ENCODE data around the gene IQGAP3. TPM values are rescaled to one million over a fixed set of nuclear protein-coding genes. Genes with fewer than 3 reads are reported as not detected.
"Not testable (repeated sequence)": the region's sequence is repeated elsewhere in the genome, so short reads cannot be mapped to it uniquely, and the experiment has no call there.

The IQGAP3 gene
- total and polyA plus RNA-seq, 9 donors: 5.3 to 11.8 (median 8.0) TPM

DNA sequence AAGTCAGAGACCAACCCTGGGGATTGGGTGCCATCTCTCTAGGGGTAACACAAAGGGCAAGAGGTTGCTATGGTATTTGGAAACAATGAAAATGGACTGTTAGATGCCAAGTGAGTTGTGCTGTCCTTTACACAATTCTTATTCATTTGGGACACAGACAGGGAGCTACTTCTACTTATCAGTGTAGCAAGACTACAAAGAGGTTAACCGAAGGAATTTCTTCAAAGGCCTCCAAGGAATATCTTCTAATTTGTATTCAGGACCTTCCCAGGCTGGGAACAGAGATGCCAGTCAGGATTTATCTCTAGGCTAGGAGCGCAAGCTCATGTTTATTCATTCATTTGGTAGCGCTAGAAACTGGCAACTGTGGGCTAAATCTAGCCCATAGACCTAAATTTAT, 21.8 kb upstream of the IQGAP3 start:
- no peak overlapping the region for H3K4me3 ChIP-seq (ENCODE audit: low read length)
- no peak overlapping the region for H3K27ac ChIP-seq (ENCODE audit: low read length)
- DNase-seq: no peak
- H3K27me3 ChIP-seq (ENCODE audit: control insufficient read depth, insufficient read depth, low read length): no peaks in the 10 kb centered on the region
- no peaks in the 10 kb centered on the region for H3K9me3 ChIP-seq (replicated peaks; ENCODE audit: control insufficient read depth, low read depth, low read length)
- peaks cover 64% of the 10 kb centered on the region for H3K36me3 ChIP-seq (ENCODE audit: control insufficient read depth, insufficient read depth, low read length)
- 93% methylated on average over 2 of the region's 3 CpGs for WGBS (ENCODE audit: insufficient coverage)
- H3K4me1 ChIP-seq (ENCODE audit: control insufficient read depth, insufficient read depth, low read length): peaks cover 11% of the 10 kb centered on the region

DNA sequence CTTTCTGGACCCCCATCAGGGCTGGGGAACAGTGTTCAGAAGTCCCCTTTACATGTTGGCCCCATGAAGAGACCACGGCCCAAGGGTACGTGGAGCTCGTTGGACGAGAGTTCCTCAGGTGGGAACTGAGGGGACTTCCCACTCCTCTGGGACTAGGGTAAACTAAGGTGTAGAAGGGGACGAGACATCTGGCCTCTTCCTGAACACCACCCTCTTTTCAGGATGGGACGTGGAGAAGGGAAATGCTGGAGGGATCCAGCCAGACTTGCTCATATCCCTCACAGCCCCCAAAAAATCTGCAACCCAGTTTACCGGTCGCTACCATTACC, 21.3 kb upstream of the IQGAP3 start:
- Histone ChIP-seq H3K27ac (ENCODE audit: low read length) (no peak overlapping the region), H3K4me3 (ENCODE audit: low read length) (no peak overlapping the region), H3K9me3 (replicated peaks; ENCODE audit: control insufficient read depth, low read depth, low read length) (no peaks in the 10 kb centered on the region), H3K27me3 (ENCODE audit: control insufficient read depth, insufficient read depth, low read length) (no peaks in the 10 kb centered on the region), H3K4me1 (ENCODE audit: control insufficient read depth, insufficient read depth, low read length) (peaks cover 11% of the 10 kb centered on the region), H3K36me3 (ENCODE audit: control insufficient read depth, insufficient read depth, low read length) (peaks cover 60% of the 10 kb centered on the region)
- 81% methylated on average over 4 of the region's 8 CpGs for WGBS (ENCODE audit: insufficient coverage)
- DNase-seq: no peak

DNA sequence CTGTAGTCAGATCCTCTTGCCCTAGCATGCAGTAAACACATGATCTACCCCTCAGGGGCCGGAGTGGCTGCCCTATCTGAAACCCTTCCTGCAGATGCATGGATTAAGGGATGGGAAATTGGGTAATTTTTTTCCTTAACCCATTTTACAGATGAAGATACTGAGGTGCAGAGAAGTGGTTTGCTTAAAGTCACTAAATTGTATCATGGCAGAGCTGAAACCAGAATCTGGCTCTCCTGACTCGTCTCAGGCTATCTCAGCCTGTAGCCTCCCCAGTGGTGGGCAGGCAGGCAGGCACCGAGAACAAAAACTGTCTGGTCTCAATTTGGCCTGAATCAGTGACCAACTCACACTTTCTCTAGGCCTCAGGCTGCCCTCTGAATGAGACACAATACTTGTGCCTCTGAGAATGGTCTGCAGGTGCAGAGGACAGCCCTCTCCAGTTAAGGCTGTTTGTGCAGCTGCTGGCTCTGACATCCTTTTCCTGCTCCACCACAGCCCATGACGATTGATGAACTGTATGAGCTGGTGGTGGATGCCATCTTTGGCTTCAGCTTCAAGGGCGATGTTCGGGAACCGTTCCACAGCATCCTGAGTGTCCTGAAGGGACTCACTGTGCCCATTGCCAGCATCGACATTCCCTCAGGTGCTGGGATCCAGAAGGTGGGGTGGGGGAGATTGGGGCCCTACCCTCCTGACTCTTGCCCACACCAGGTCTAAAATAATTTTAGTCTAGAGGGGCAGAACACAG, 20.7 kb upstream of the IQGAP3 start:
- 81% methylated on average over 5 of the region's 8 CpGs for WGBS (ENCODE audit: insufficient coverage)

DNA sequence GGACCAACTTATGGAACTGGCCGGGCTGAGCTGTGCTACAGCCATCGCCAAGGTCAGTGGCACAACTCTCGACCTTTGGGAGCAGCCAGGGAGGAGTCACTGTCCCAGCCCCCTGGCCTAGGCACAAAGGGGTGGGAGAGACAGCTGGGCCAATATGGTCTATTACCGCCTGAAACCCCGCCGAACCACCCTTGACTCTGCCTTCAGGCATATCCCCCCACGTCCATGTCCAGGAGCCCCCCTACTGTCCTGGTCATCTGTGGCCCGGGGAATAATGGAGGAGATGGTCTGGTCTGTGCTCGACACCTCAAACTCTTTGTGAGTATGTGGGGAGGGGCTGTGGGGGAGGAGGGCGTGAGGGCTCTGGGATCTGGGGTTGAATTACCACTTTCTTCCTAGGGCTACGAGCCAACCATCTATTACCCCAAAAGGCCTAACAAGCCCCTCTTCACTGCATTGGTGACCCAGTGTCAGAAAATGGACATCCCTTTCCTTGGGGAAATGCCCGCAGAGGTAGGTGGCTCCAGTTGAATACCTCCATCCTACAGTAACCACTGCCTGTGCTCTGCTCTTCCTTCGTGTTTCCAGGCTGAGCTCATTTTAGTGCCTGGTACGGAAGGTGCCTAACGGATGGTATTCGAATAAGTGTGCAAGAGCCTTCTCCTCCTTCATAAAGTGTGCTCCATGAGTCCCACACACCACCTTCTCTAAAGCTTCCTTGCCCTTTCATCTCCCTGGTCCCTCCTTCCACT, 20.0 kb upstream of the IQGAP3 start:
- peak overlapping the region; percentile 74 for H3K4me3 ChIP-seq (ENCODE audit: low read length)
- no peak for DNase-seq
- WGBS (ENCODE audit: insufficient coverage): 48% methylated on average over 8 of the region's 16 CpGs
- peaks cover 11% of the 10 kb centered on the region for H3K4me1 ChIP-seq (ENCODE audit: control insufficient read depth, insufficient read depth, low read length)
- no peaks in the 10 kb centered on the region for H3K9me3 ChIP-seq (replicated peaks; ENCODE audit: control insufficient read depth, low read depth, low read length)
- H3K36me3 ChIP-seq (ENCODE audit: control insufficient read depth, insufficient read depth, low read length): peaks cover 48% of the 10 kb centered on the region
- peak overlapping the region; percentile 6 for H3K27ac ChIP-seq (ENCODE audit: low read length)
- no peaks in the 10 kb centered on the region for H3K27me3 ChIP-seq (ENCODE audit: control insufficient read depth, insufficient read depth, low read length)

More for the DNA sequence above, 20.7 kb upstream of the IQGAP3 start:
- Histone ChIP-seq H3K4me1 (ENCODE audit: control insufficient read depth, insufficient read depth, low read length) (peaks cover 11% of the 10 kb centered on the region), H3K9me3 (replicated peaks; ENCODE audit: control insufficient read depth, low read depth, low read length) (no peaks in the 10 kb centered on the region), H3K27ac (ENCODE audit: low read length) (no peak overlapping the region), H3K36me3 (ENCODE audit: control insufficient read depth, insufficient read depth, low read length) (peaks cover 56% of the 10 kb centered on the region), H3K27me3 (ENCODE audit: control insufficient read depth, insufficient read depth, low read length) (no peaks in the 10 kb centered on the region), H3K4me3 (ENCODE audit: low read length) (no peak overlapping the region)
- DNase-seq: no peak

DNA sequence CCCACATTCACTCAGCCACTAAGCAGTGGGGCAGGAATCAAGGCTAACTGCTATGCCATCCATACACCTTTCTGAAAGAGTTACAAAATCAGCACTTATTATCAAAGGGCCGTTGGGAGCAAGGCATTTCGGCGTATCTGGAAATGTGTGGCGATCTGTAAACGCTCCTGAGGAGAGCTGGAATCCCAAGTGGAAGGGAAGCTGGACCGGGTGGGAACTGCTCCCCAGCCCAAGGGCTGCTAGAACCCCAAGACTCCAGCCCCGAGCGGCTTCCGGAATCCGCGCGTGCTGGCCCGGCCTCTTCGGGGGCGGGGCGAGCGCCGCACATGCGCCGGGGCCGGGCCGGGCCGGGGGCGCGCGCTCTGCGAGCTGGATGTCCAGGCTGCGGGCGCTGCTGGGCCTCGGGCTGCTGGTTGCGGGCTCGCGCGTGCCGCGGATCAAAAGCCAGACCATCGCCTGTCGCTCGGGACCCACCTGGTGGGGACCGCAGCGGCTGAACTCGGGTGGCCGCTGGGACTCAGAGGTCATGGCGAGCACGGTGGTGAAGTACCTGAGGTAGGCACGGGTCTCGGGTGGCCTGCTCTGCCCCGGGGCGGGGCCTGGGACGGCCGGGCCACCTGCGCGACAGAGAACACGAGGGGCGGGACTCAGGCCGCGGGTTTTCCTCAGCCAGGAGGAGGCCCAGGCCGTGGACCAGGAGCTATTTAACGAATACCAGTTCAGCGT, 19.2 kb upstream of the IQGAP3 start, which contains the start of gene NAXE:
NAXE (plus strand) TSS at position 345 of the 726 bp plus-strand sequence; CDS start at position 374, 29 bp downstream.
- Histone ChIP-seq H3K9me3 (replicated peaks; ENCODE audit: control insufficient read depth, low read depth, low read length) (no peaks in the 10 kb centered on the region), H3K27ac (ENCODE audit: low read length) (peak within 1 kb of the TSS; percentile 69), H3K4me3 (ENCODE audit: low read length) (peak within 1 kb of the TSS; percentile 74), H3K4me1 (ENCODE audit: control insufficient read depth, insufficient read depth, low read length) (peaks cover 11% of the 10 kb centered on the region), H3K27me3 (ENCODE audit: control insufficient read depth, insufficient read depth, low read length) (no peaks in the 10 kb centered on the region), H3K36me3 (ENCODE audit: control insufficient read depth, insufficient read depth, low read length) (peaks cover 41% of the 10 kb centered on the region)
- DNase-seq: peak; percentile 82
- under 1% methylated on average over 60 of the region's 60 CpGs for whole genome bisulfite sequencing (ENCODE audit: insufficient coverage)

DNA sequence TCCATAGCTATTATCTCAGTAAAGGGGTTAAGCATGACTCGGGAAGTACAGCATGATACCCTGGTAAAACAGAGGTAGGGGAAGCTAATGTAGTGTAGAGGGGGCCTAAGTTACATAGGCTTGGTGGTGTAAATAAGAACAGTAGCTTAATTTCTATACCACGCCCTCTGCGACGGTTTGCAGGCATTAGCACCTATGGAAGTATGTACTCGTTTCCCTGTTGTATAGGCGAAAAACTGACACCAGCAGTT, 18.7 kb upstream of the IQGAP3 start:
- Histone ChIP-seq H3K27me3 (ENCODE audit: control insufficient read depth, insufficient read depth, low read length) (peaks cover under 1% of the 10 kb centered on the region), H3K4me3 (ENCODE audit: low read length) (peak overlapping the region; percentile 74), H3K36me3 (ENCODE audit: control insufficient read depth, insufficient read depth, low read length) (peaks cover 36% of the 10 kb centered on the region), H3K4me1 (ENCODE audit: control insufficient read depth, insufficient read depth, low read length) (peaks cover 11% of the 10 kb centered on the region), H3K9me3 (replicated peaks; ENCODE audit: control insufficient read depth, low read depth, low read length) (no peaks in the 10 kb centered on the region), H3K27ac (ENCODE audit: low read length) (peak overlapping the region; percentile 69)
- no peak for DNase-seq
- 5% methylated on average over 4 of the region's 6 CpGs for WGBS (ENCODE audit: insufficient coverage)

DNA sequence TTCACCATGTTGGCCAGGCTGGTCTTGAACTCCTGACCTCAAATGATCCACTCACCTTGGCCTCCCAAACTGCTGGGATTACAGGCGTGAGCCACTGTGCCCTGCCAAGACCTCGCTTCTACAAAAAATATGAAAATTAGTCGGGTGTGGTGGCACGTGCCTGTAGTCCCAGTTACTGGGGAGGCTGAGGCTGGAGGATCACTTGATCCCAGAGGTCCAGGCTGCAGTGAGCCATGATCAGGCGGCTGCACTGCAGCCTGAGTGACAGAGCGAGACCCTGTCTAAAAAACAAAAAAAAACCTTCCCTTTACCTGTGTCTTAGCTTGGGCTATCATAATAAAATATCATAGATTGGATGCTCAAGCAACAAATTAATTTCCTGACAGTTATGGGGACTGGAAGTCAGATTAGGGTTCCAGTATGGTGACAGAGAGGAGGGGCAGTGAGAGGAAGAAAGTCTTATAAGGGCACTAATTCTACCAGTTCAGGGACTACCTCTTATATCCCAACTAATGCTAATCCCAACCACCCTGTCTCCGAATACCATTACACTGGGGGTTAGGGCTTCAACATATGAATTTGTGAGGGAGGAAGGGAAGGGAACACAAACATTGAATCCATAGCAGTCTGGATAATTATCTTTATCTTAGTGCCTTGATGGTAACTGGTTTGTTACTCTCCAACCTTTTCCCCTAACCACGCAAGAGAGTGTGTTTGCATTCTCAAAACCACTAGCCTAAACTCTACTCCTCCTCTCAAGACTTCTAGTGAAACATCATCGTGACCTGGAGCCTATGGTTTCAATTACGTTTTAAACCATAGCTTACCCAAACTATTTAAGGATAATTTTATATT, 18.2 kb upstream of the IQGAP3 start:
- 89% methylated on average over 4 of the region's 10 CpGs for WGBS (ENCODE audit: insufficient coverage)
- Histone ChIP-seq H3K27me3 (ENCODE audit: control insufficient read depth, insufficient read depth, low read length) (peaks cover 2% of the 10 kb centered on the region), H3K4me3 (ENCODE audit: low read length) (peak overlapping the region; percentile 74), H3K27ac (ENCODE audit: low read length) (no peak overlapping the region), H3K4me1 (ENCODE audit: control insufficient read depth, insufficient read depth, low read length) (peaks cover 11% of the 10 kb centered on the region), H3K9me3 (replicated peaks; ENCODE audit: control insufficient read depth, low read depth, low read length) (no peaks in the 10 kb centered on the region), H3K36me3 (ENCODE audit: control insufficient read depth, insufficient read depth, low read length) (peaks cover 30% of the 10 kb centered on the region)
- no peak for DNase-seq

DNA sequence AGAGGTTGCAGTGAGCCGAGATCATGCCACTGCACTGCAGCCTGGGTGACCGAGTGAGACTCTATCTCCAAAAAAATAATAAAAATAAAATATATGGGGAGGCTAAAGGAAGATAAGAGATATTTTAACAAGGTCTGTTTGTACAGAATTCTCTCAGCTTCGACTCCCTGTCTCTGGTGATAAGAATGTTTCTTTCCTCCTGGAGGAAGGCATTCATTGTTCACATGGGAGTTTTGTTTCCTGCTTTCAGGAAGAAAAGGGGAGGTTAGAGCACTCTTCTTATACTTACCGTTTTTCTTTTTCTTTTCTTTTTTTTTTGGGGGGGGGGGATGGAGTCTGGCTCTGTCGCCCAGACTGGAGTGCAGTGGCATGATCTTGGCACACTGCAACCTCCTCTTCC, 17.2 kb upstream of the IQGAP3 start:
- Histone ChIP-seq H3K9me3 (replicated peaks; ENCODE audit: control insufficient read depth, low read depth, low read length) (no peaks in the 10 kb centered on the region), H3K4me3 (ENCODE audit: low read length) (no peak overlapping the region), H3K4me1 (ENCODE audit: control insufficient read depth, insufficient read depth, low read length) (peaks cover 11% of the 10 kb centered on the region), H3K36me3 (ENCODE audit: control insufficient read depth, insufficient read depth, low read length) (peaks cover 20% of the 10 kb centered on the region), H3K27ac (ENCODE audit: low read length) (no peak overlapping the region), H3K27me3 (ENCODE audit: control insufficient read depth, insufficient read depth, low read length) (peaks cover 10% of the 10 kb centered on the region)
- WGBS (ENCODE audit: insufficient coverage): no CpG with 5 or more reads among the region's 5 CpGs
- DNase-seq: no peak

DNA sequence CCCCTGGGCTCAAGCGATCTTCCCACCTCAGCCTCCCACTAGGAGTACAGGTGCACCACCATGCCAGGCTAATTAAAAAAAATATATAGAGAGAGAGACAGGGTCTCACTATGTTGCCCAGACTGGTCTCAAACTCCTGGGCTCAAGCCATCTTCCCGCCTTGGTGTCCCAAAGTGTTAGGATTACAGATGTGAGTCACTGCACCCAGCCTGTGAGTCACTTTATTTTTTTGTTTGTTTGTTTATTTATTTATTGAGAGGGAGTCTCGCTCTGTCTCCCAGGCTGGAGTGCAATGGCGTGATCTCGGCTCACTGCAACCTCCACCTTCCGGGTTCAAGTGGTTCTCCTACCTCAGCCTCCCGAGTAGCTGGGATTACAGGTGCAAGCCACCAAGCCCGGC, 15.6 kb upstream of the IQGAP3 start:
- H3K4me1 ChIP-seq (ENCODE audit: control insufficient read depth, insufficient read depth, low read length): peaks cover 11% of the 10 kb centered on the region
- H3K36me3 ChIP-seq (ENCODE audit: control insufficient read depth, insufficient read depth, low read length); H3K27me3 ChIP-seq (ENCODE audit: control insufficient read depth, insufficient read depth, low read length); H3K4me3 ChIP-seq (ENCODE audit: low read length); H3K9me3 ChIP-seq (replicated peaks; ENCODE audit: control insufficient read depth, low read depth, low read length); DNase-seq; H3K27ac ChIP-seq (ENCODE audit: low read length): not testable (repeated sequence)
- 86% methylated on average over 3 of the region's 8 CpGs for WGBS (ENCODE audit: insufficient coverage)
